Glutamatergic neuron (in vitro differentiated cells): ENCODE measurements around the gene TP53TG5. TPM values are rescaled to one million over a fixed set of nuclear protein-coding genes. Genes with fewer than 3 reads are reported as not detected.

ENCODE experiments used
- DNase-seq: peaks from one replicate; pipeline ENCODE4 v3.0.0; 2022
- H3K27ac Mint-ChIP-seq: one replicate; pipeline ENCODE4 v1.8.0; 2020; ENCODE audit warnings: mild to moderate bottlenecking, mixed read lengths, inconsistent platforms; ENCODE audit not compliant: unreplicated experiment
- H3K27me3 Mint-ChIP-seq: one replicate; pipeline ENCODE4 v1.8.0; 2020; ENCODE audit warnings: mild to moderate bottlenecking, moderate library complexity, mixed read lengths, inconsistent platforms; ENCODE audit not compliant: unreplicated experiment
- H3K36me3 Mint-ChIP-seq: one replicate; pipeline ENCODE4 v1.8.0; 2020; ENCODE audit warnings: mild to moderate bottlenecking, mixed read lengths, inconsistent platforms; ENCODE audit not compliant: unreplicated experiment
- H3K4me1 Mint-ChIP-seq: one replicate; pipeline ENCODE4 v1.8.0; 2020; ENCODE audit warnings: mild to moderate bottlenecking, low read depth, mixed read lengths, inconsistent platforms; ENCODE audit not compliant: unreplicated experiment
- H3K4me3 Mint-ChIP-seq: one replicate; pipeline ENCODE4 v1.8.0; 2020; ENCODE audit warnings: mild to moderate bottlenecking, mixed read lengths, inconsistent platforms; ENCODE audit not compliant: unreplicated experiment
- H3K9me3 Mint-ChIP-seq: one replicate; pipeline ENCODE4 v1.8.0; 2020; ENCODE audit warnings: mild to moderate bottlenecking, moderate library complexity, mixed read lengths, inconsistent platforms; ENCODE audit not compliant: unreplicated experiment
- CTCF ChIP-seq: fragments of 200-600 bp; sonication (generic); IDR thresholded peaks from one replicate; pipeline ENCODE4 v1.5.0; 2021; ENCODE audit not compliant: partially characterized antibody, unreplicated experiment
- total RNA-seq: library from RNA; stranded (reverse); fragmentation: NEBNext Ultra II Directional; extraction: Animal tissue kit (Norgen Biotek cat#: 25700); gene quantifications from one replicate; pipeline ENCODE4 v1.2.1, GENCODE V29; 2021; ENCODE audit not compliant: unreplicated experiment

TP53TG5 gene
- total RNA-seq, 1 donor from 2014 or later: not detected

- H3K4me1 Mint-ChIP-seq: peaks cover 7% of the 10 kb centered on the region
- H3K36me3 Mint-ChIP-seq: no peaks in the 10 kb centered on the region
- H3K9me3 Mint-ChIP-seq: peaks cover 1% of the 10 kb centered on the region
- DNase-seq: no peak
- H3K27ac Mint-ChIP-seq: no peak overlapping the region
- no peaks in the 10 kb centered on the region for H3K27me3 Mint-ChIP-seq
- H3K4me3 Mint-ChIP-seq: no peak overlapping the region
- no peak for TF ChIP-seq CTCF
Measured at GRCh38 chr20:45330476-45330875, 47.6 kb downstream of the TP53TG5 start.

- no peak overlapping the region for H3K4me3 Mint-ChIP-seq
- DNase-seq: no peak
- H3K27ac Mint-ChIP-seq: no peak overlapping the region
- H3K4me1 Mint-ChIP-seq: peaks cover 12% of the 10 kb centered on the region
- H3K9me3 Mint-ChIP-seq: peaks cover 1% of the 10 kb centered on the region
- H3K27me3 Mint-ChIP-seq: no peaks in the 10 kb centered on the region
- no peaks in the 10 kb centered on the region for H3K36me3 Mint-ChIP-seq
- no peak for TF ChIP-seq CTCF
Measured at GRCh38 chr20:45329497-45330319, 48.4 kb downstream of the TP53TG5 start.

- no peak for TF ChIP-seq CTCF
- H3K4me3 Mint-ChIP-seq: no peak overlapping the region
- no peak for DNase-seq
- H3K9me3 Mint-ChIP-seq: peaks cover 1% of the 10 kb centered on the region
- no peaks in the 10 kb centered on the region for H3K27me3 Mint-ChIP-seq
- H3K4me1 Mint-ChIP-seq: peaks cover 12% of the 10 kb centered on the region
- H3K36me3 Mint-ChIP-seq: no peaks in the 10 kb centered on the region
- no peak overlapping the region for H3K27ac Mint-ChIP-seq
Measured at GRCh38 chr20:45328451-45328850, 49.7 kb downstream of the TP53TG5 start.

- H3K4me3 Mint-ChIP-seq: peak overlapping the region; percentile 11
- no peaks in the 10 kb centered on the region for H3K36me3 Mint-ChIP-seq
- peak overlapping the region; percentile 55 for H3K27ac Mint-ChIP-seq
- H3K27me3 Mint-ChIP-seq: no peaks in the 10 kb centered on the region
- peak; percentile 56 for DNase-seq
- peaks cover 12% of the 10 kb centered on the region for H3K4me1 Mint-ChIP-seq
- no peak for TF ChIP-seq CTCF
- peaks cover 1% of the 10 kb centered on the region for H3K9me3 Mint-ChIP-seq
Measured at GRCh38 chr20:45325371-45325770, 52.8 kb downstream of the TP53TG5 start.

GRCh38 chr20:45323731-45324130, 54.4 kb downstream of the TP53TG5 start:
- Mint-ChIP-seq H3K4me1 (peaks cover 12% of the 10 kb centered on the region), H3K36me3 (no peaks in the 10 kb centered on the region), H3K27ac (no peak overlapping the region), H3K4me3 (no peak overlapping the region), H3K27me3 (no peaks in the 10 kb centered on the region), H3K9me3 (peaks cover 1% of the 10 kb centered on the region)
- TF ChIP-seq CTCF: no peak
- no peak for DNase-seq
